ENCODE measurements around the gene TRIM38. TPM values are rescaled to one million over a fixed set of nuclear protein-coding genes. Genes with fewer than 3 reads are reported as not detected.

The TRIM38 gene
- total RNA-seq, 1 experiment from 2014 or later: 4.4 TPM

- no TSS peak for BruUV-seq (replicated peaks)
- in situ Hi-C loops (cut with HindIII; ENCODE audit: low pct_unique_long_range_greater_than_20kb, low sequenced_read_pairs) (no loop called here), intact Hi-C loops (cut with micrococcal nuclease; ENCODE audit: unreplicated experiment) (no loop called here)
- no peak for TF ChIP-seq SIN3A (IDR thresholded peaks at IDR 0.05; ENCODE audit: borderline replicate concordance, insufficient read depth, low read depth, low read length)
- no peak for TF ChIP-seq TCF7L2 (IDR thresholded peaks at IDR 0.05; ENCODE audit: low read depth, low read length)
- no peak for TF ChIP-seq CTCF (IDR thresholded peaks at IDR 0.05)
- TF ChIP-seq POLR2AphosphoS5 (IDR thresholded peaks at IDR 0.05; ENCODE audit: low read depth, low read length): no peak
- TF ChIP-seq REST (IDR thresholded peaks at IDR 0.05; ENCODE audit: insufficient read depth in 1 of 2, low read depth in 2 of 2, low read length in 1 of 2): no peak
- POLR2A ChIA-PET: interaction anchor here (0.8 to 1.2 kb wide), 2 partner anchors 24 to 169 kb away, joined by 3 to 4 read pairs; no protein-coding TSS in a partner anchor
- peak overlapping the region; percentile 100 for H3K27ac ChIP-seq (ENCODE audit: low read length)
- ATAC-seq (no peak), DNase-seq (ENCODE audit: low read depth, low spot score) (no peak)
- H3K4me3 ChIP-seq (ENCODE audit: low read depth in 2 of 2, low read length in 2 of 2): no peak overlapping the region
- H3K9me3 ChIP-seq (ENCODE audit: control insufficient read depth, insufficient read depth, low read depth, low read length): no peaks in the 10 kb centered on the region
- peaks cover 50% of the 10 kb centered on the region for H3K4me1 ChIP-seq (ENCODE audit: control insufficient read depth, insufficient read depth, low read length)
- CTCF ChIA-PET: no interaction called here
- no peaks in the 10 kb centered on the region for H3K27me3 ChIP-seq (ENCODE audit: control insufficient read depth, insufficient read depth, low read length)
- H3K36me3 ChIP-seq (ENCODE audit: control insufficient read depth, insufficient read depth, low read length): no peaks in the 10 kb centered on the region
Measured at GRCh38 chr6:26024651-26025046, 62.0 kb downstream of the TRIM38 start.

GRCh38 chr6:26025047-26025893 lies 62.7 kb downstream of the TRIM38 start:
- in situ Hi-C loops (cut with HindIII; ENCODE audit: low pct_unique_long_range_greater_than_20kb, low sequenced_read_pairs): no loop called here

More at GRCh38 chr6:26025047-26025893, 62.7 kb downstream of the TRIM38 start:
- Histone ChIP-seq H3K4me3 (ENCODE audit: low read depth in 2 of 2, low read length in 2 of 2) (peak overlapping the region; percentile 95 to 96), H3K4me1 (ENCODE audit: control insufficient read depth, insufficient read depth, low read length) (peaks cover 56% of the 10 kb centered on the region), H3K9me3 (ENCODE audit: control insufficient read depth, insufficient read depth, low read depth, low read length) (no peaks in the 10 kb centered on the region), H3K36me3 (ENCODE audit: control insufficient read depth, insufficient read depth, low read length) (no peaks in the 10 kb centered on the region), H3K27me3 (ENCODE audit: control insufficient read depth, insufficient read depth, low read length) (no peaks in the 10 kb centered on the region), H3K27ac (ENCODE audit: low read length) (peak overlapping the region; percentile 100)
- POLR2A ChIA-PET: interaction anchor here (0.8 to 9.8 kb wide), 4 partner anchors 19 to 169 kb away, joined by 3 to 207 read pairs (median 4); a partner anchor contains a TSS
- TF ChIP-seq POLR2AphosphoS5 (IDR thresholded peaks at IDR 0.05; ENCODE audit: low read depth, low read length): no peak
- TF ChIP-seq CTCF (IDR thresholded peaks at IDR 0.05): no peak
- BruUV-seq (replicated peaks): no TSS peak
- CTCF ChIA-PET: interaction anchor here (0.7 kb wide), 1 partner anchor 520 kb away, joined by 3 read pairs; no protein-coding TSS in a partner anchor
- intact Hi-C loops (cut with micrococcal nuclease; ENCODE audit: unreplicated experiment): no loop called here
- DNase-seq (ENCODE audit: low read depth, low spot score) (no peak), ATAC-seq (no peak)

All from Panc1 (cell line).